Activated naive CD4-positive, alpha-beta T cell treated with anti-CD3 and anti-CD28 coated beads, Interleukin-2, amount 50 U/mL, for 16 hours (primary cell): ENCODE results near the gene DNAH11.
A peak's percentile ranks its signal among the peaks of the same experiment; 100 is the strongest.
"Not testable (repeated sequence)": the region's sequence is repeated elsewhere in the genome, so short reads cannot be mapped to it uniquely, and the experiment has no call there.

ENCODE experiments used
- DNase-seq: peaks from one replicate; pipeline ENCODE4 v3.0.0-alpha.2; 2020

The DNAH11 gene, protein sequence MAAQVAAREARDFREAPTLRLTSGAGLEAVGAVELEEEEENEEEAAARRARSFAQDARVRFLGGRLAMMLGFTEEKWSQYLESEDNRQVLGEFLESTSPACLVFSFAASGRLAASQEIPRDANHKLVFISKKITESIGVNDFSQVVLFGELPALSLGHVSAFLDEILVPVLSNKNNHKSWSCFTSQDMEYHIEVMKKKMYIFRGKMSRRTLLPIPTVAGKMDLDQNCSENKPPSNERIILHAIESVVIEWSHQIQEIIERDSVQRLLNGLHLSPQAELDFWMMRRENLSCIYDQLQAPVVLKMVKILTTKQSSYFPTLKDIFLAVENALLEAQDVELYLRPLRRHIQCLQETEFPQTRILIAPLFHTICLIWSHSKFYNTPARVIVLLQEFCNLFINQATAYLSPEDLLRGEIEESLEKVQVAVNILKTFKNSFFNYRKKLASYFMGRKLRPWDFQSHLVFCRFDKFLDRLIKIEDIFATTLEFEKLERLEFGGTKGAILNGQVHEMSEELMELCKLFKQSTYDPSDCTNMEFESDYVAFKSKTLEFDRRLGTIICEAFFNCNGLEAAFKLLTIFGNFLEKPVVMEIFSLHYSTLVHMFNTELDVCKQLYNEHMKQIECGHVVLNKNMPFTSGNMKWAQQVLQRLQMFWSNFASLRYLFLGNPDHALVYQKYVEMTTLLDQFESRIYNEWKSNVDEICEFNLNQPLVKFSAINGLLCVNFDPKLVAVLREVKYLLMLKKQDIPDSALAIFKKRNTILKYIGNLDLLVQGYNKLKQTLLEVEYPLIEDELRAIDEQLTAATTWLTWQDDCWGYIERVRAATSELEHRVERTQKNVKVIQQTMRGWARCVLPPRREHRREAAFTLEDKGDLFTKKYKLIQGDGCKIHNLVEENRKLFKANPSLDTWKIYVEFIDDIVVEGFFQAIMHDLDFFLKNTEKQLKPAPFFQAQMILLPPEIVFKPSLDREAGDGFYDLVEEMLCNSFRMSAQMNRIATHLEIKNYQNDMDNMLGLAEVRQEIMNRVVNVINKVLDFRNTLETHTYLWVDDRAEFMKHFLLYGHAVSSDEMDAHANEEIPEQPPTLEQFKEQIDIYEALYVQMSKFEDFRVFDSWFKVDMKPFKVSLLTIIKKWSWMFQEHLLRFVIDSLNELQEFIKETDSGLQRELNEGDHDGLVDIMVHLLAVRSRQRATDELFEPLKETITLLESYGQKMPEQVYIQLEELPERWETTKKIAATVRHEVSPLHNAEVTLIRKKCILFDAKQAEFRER (N-terminal part only)

DNA sequence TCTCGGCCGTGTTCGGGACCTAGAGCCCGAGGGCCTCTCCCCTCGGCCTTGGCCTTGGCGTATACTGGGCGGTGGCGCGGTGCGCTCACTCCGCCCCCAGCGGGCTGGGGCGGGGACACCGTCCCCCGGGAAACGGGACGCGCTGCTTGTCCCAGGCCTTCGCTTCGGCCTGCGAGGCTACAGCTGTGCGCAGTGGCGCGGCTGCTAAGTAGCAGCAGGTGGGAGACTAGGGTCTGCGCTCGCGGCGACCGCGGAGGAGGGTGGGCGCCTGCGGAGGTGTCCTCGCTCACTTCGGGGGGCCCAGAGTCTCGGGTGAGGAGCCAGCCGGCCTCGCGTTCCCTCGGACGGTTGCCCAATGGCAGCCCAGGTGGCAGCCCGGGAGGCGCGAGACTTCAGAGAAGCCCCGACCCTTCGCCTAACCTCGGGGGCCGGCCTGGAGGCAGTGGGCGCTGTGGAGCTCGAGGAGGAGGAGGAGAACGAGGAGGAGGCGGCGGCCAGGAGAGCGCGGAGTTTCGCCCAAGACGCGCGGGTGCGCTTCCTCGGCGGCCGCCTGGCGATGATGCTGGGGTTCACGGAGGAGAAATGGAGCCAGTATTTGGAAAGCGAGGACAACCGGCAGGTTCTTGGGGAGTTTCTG is at the start of gene DNAH11:
Gene DNAH11 (plus strand): TSS at position 149 of the 637 bp plus-strand sequence. CDS start 207 bp downstream, at position 356.
- no peak for DNase-seq

- no peak for DNase-seq
These were observed 47.1 kb upstream of the DNAH11 start for GRCh38 chr7:21495731-21496130.

GRCh38 chr7:21497072-21497471 is 45.8 kb upstream of the DNAH11 start:
- no peak for DNase-seq

- no peak for DNase-seq
These were observed 42.6 kb upstream of the DNAH11 start for GRCh38 chr7:21500117-21500832.

DNA sequence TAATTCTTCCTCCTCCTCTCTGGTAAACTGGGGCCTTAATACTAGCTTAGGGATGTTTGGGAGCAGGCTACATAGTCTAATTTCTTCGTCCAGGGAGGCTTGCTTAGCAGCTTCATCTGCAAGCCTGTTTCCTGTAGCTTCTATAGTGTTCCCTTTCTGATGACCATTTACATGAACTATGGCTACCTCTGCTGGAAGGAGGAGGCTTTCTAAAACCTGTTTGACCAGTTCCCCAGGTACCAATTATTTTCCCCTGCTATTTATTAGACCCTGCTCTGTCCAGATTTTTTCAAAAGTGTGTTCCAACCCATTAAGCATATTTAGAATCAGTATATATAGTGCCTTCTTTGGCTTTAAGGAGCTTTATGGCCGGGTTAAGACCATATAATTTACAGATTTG is 38.8 kb upstream of the DNAH11 start:
- DNase-seq, result no peak

- peak; percentile 13 for DNase-seq
These were observed 35.1 kb upstream of the DNAH11 start for GRCh38 chr7:21507627-21508343.

DNA sequence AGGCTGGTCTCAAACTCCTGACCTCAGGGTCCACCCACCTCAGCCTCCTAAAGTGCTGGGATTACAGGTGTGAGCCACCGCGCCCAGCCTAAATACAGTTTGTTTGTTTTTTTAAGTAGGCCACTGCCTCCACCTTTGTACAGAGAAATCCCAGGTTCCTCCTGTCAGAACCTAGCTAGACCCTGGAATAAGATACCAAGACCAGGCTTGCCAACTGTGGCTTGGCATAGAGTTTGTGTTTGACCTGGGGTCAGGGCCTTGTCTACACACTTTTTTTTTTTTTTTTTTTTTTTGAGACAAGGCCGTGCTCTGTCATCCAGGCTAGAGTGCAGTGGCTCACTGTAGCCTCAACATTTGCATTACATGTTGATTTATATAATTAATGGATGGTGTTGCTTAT is 34.3 kb upstream of the DNAH11 start:
- no peak for DNase-seq

GRCh38 chr7:21514062-21514461 is 28.8 kb upstream of the DNAH11 start:
- no peak for DNase-seq

DNA sequence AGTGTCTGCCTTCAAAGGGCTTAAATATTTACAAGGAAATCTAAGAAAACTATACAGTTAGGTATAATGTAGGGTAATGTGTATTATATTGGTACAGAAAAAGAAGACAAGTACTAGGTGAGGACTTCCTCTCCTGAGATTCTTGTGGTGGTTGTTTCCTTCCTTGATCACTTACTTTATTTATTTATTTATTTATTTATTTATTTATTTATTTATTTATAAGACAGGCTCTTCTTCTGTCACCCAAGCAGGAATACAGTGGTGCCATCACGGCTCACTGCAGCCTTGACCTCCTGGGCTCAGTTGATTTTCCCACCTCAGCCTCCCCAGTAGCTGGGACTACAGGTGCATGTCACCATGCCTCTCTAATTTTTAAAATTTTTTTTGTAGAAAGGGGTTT is 18.2 kb upstream of the DNAH11 start:
- no peak for DNase-seq

GRCh38 chr7:21526007-21526406 is 16.8 kb upstream of the DNAH11 start:
- DNase-seq, result no peak

DNA sequence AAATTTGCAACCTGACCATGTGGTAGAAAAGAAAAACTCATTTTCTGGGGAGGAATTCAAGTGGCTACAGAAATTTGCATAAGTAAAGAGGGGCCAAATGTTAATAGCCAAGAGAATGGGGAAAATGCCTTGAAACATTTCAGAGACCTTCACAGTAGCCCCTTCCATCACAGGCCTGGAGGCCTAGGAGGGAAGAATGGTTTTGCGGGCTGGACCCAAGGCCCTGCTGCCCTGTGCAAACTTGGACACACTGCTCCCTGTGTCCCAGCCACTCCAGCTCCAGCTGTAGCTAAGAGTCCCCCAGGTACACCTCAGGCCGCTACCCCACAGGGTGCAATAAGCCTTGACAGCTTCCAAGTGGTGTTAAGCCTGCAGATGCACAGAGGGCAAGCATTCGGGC is 16.4 kb upstream of the DNAH11 start:
- no peak for DNase-seq

DNA sequence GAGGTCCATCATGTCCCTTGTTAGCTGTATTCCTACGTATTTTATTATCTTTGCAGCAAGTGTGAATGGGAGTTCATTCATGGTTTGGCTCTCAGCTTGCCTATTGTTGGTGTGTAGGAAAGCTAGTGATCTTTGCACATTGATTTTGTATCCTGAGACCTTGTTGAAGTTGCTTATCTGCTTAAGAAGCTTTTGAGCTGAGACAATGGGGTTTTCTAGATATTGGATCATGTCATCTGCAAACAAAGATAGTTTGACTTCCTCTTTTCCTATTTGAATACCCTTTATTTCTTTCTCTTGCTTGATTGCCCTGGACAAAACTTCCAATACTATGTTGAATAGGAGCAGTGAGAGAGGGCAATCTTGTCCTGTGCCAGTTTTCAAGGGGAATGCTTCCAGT is 10.4 kb upstream of the DNAH11 start:
- not testable (repeated sequence) for DNase-seq

- DNase-seq, result not testable (repeated sequence)
These were observed 9.2 kb upstream of the DNAH11 start for GRCh38 chr7:21533646-21534045.

GRCh38 chr7:21536445-21537118 is 6.3 kb upstream of the DNAH11 start:
- not testable (repeated sequence) for DNase-seq

GRCh38 chr7:21538936-21539495 is 3.8 kb upstream of the DNAH11 start:
- DNase-seq, result no peak

- no peak for DNase-seq
These were observed 876 bp downstream of the DNAH11 start for GRCh38 chr7:21543528-21544302.

- no peak for DNase-seq
These were observed 1.4 kb downstream of the DNAH11 start for GRCh38 chr7:21544303-21544656.

DNA sequence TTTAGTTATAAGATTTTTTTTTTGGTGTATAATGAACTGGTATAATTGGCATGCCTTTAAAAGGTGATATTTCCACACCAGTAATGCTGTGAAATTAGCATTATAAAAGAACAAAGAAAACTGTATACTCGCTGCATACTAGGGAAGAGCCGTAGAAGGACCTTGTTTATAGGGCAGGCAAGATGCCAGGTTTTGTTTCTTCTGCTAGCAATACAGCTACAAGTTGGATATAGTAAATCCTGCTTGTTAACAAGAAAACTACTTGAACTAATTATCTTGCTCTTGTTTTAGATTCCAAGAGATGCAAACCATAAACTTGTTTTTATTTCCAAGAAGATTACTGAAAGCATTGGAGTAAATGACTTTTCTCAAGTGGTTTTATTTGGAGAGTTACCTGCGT is 1.9 kb downstream of the DNAH11 start:
- no peak for DNase-seq

DNA sequence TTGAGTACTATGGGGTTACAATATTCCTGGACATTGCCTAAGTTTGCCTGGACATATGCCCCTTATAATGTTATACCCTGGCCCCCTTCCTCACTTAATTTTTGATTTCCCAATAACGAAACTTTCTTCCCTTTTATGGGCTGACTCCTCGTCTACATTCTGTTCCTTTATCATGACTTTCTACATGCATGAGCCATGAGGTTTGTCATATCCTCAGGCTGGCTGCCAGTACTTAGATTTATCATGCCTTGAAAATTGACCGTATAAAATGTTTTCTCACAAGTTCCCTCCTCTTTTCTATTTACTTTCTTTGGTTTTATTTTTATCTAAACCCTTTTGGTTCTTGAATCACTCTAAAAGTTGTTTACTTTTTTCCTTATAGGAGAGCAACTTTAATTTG is 4.7 kb downstream of the DNAH11 start:
- DNase-seq, result no peak

- no peak for DNase-seq
These were observed 5.7 kb downstream of the DNAH11 start for GRCh38 chr7:21548491-21548890.
